Hepatocyte (in vitro differentiated cells): ENCODE measurements around the gene ADRA1B. TPM values are rescaled to one million over a fixed set of nuclear protein-coding genes. Genes with fewer than 3 reads are reported as not detected.
A peak's percentile ranks its signal among the peaks of the same experiment; 100 is the strongest.

Source experiments
- DNase-seq: peaks from one replicate; pipeline ENCODE4 v3.0.0-alpha.2; 2016; ENCODE audit warnings: low spot score
- H2AFZ ChIP-seq: fragments of 200-600 bp; sonication (generic); 2 replicates; pipeline ENCODE4 v1.6.0; 2016; ENCODE audit warnings: antibody characterized with exemption, mild to moderate bottlenecking
- H3K27ac ChIP-seq: fragments of 200-600 bp; sonication (generic); 2 replicates; pipeline ENCODE4 v1.5.1; 2016; ENCODE audit warnings: mild to moderate bottlenecking
- H3K27me3 ChIP-seq: fragments of 200-600 bp; sonication (generic); 2 replicates; pipeline ENCODE4 v1.6.1; 2016
- H3K36me3 ChIP-seq: fragments of 200-600 bp; sonication (generic); replicated peaks from 2 replicates; pipeline ENCODE4 v1.5.1; 2016; ENCODE audit warnings: low read depth; ENCODE audit not compliant: insufficient read depth
- H3K4me1 ChIP-seq: fragments of 200-600 bp; sonication (generic); 2 replicates; pipeline ENCODE4 v1.5.1; 2016; ENCODE audit warnings: mild to moderate bottlenecking, moderate library complexity; ENCODE audit not compliant: insufficient read depth
- H3K4me2 ChIP-seq: fragments of 200-600 bp; sonication (generic); 2 replicates; pipeline ENCODE4 v1.6.0; 2016
- H3K4me3 ChIP-seq: fragments of 200-600 bp; sonication (generic); 2 replicates; pipeline ENCODE4 v1.5.1; 2016; ENCODE audit warnings: mild to moderate bottlenecking
- H3K79me2 ChIP-seq: fragments of 200-600 bp; sonication (generic); 2 replicates; pipeline ENCODE4 v1.6.0; 2017; ENCODE audit warnings: mild to moderate bottlenecking
- H3K9me2 ChIP-seq: fragments of 200-600 bp; sonication (generic); replicated peaks from 2 replicates; pipeline ENCODE4 v1.6.0; 2017; ENCODE audit warnings: mild to moderate bottlenecking; ENCODE audit not compliant: insufficient read depth
- H3K9me3 ChIP-seq: fragments of 200-600 bp; sonication (generic); 2 replicates; pipeline ENCODE4 v1.5.1; 2016; ENCODE audit warnings: low read depth, mild to moderate bottlenecking
- H4K20me1 ChIP-seq: fragments of 200-600 bp; sonication (generic); 2 replicates; pipeline ENCODE4 v1.6.0; 2016; ENCODE audit warnings: mild to moderate bottlenecking; ENCODE audit not compliant: insufficient read depth, poor library complexity, severe bottlenecking
- CTCF ChIP-seq: fragments of 200-600 bp; sonication (generic); IDR thresholded peaks from 2 replicates; pipeline ENCODE4 v1.5.1; 2016; ENCODE audit warnings: antibody characterized with exemption, mild to moderate bottlenecking; ENCODE audit not compliant: poor library complexity
- EZH2 ChIP-seq: fragments of 200-600 bp; sonication (generic); IDR thresholded peaks from 2 replicates; pipeline ENCODE4 v1.6.1; 2016; ENCODE audit warnings: antibody characterized with exemption, mild to moderate bottlenecking, borderline replicate concordance
- EZH2phosphoT487 ChIP-seq: fragments of 200-600 bp; sonication (generic); IDR thresholded peaks from one replicate; pipeline ENCODE4 v1.6.1; 2018; ENCODE audit warnings: antibody characterized with exemption, mild to moderate bottlenecking, low read depth, moderate library complexity; ENCODE audit not compliant: unreplicated experiment, severe bottlenecking
- WGBS: methylation state at CpG from one replicate; pipeline ENCODE4 v1.1.6; 2016; ENCODE audit warnings: low lambda C conversion rate; ENCODE audit errors: missing lambda C conversion rate; 5-methylcytosine and 5-hydroxymethylcytosine counted together
- polyA plus RNA-seq: library from polyadenylated mRNA; unstranded; fragments of >200 nt; fragmentation: Nextera tagmentation; extraction: Ambion mirVana; gene quantifications from 2 replicates; pipeline ENCODE4 v1.2.1, GENCODE V29; 2016
- total RNA-seq: library from RNA; depleted of rRNA; stranded (reverse); fragments of >200 nt; gene quantifications from 2 replicates; pipeline ENCODE4 v1.2.3, GENCODE V29; 2014

ADRA1B gene
- total and polyA plus RNA-seq, 2 experiments from 2014 or later: 2.6 to 3.5 TPM

- H4K20me1 ChIP-seq: no peaks in the 10 kb centered on the region
- DNase-seq: no peak
- H3K4me2 ChIP-seq: no peak overlapping the region
- H3K27ac ChIP-seq: no peak overlapping the region
- peaks cover 22% of the 10 kb centered on the region for H3K27me3 ChIP-seq
- H3K36me3 ChIP-seq: no peaks in the 10 kb centered on the region
- H3K4me3 ChIP-seq: no peak overlapping the region
- H3K79me2 ChIP-seq: no peaks in the 10 kb centered on the region
- no peaks in the 10 kb centered on the region for H3K9me3 ChIP-seq
- WGBS: 76% methylated on average over 8 of the region's 8 CpGs
- TF ChIP-seq EZH2 (no peak), EZH2phosphoT487 (no peak), CTCF (no peak)
- peaks cover 4% of the 10 kb centered on the region for H3K4me1 ChIP-seq
- no peaks in the 10 kb centered on the region for H3K9me2 ChIP-seq
- H2AFZ ChIP-seq: no peak overlapping the region
These were observed 39.3 kb upstream of the ADRA1B start for GRCh38 chr5:159877016-159877415.

- H3K36me3 ChIP-seq: no peaks in the 10 kb centered on the region
- H3K27ac ChIP-seq: no peak overlapping the region
- peaks cover 28% of the 10 kb centered on the region for H3K27me3 ChIP-seq
- TF ChIP-seq EZH2phosphoT487 (no peak), EZH2 (no peak), CTCF (no peak)
- H3K79me2 ChIP-seq: no peaks in the 10 kb centered on the region
- peak overlapping the region; percentile 32 for H2AFZ ChIP-seq
- no peaks in the 10 kb centered on the region for H4K20me1 ChIP-seq
- no peak for DNase-seq
- WGBS: 71% methylated on average over 7 of the region's 7 CpGs
- H3K4me3 ChIP-seq: no peak overlapping the region
- no peaks in the 10 kb centered on the region for H3K9me2 ChIP-seq
- no peak overlapping the region for H3K4me2 ChIP-seq
- no peaks in the 10 kb centered on the region for H3K9me3 ChIP-seq
- peaks cover 4% of the 10 kb centered on the region for H3K4me1 ChIP-seq
These were observed 38.3 kb upstream of the ADRA1B start for GRCh38 chr5:159877894-159878448.

GRCh38 chr5:159878988-159879471, 37.3 kb upstream of the ADRA1B start:
- WGBS: 5% methylated on average over 11 of the region's 11 CpGs
- TF ChIP-seq EZH2: no peak
- TF ChIP-seq EZH2phosphoT487: peak; percentile 76
- Histone ChIP-seq H3K4me2 (peak overlapping the region; percentile 26), H3K27me3 (peaks cover 28% of the 10 kb centered on the region), H3K9me2 (no peaks in the 10 kb centered on the region), H4K20me1 (no peaks in the 10 kb centered on the region), H3K4me1 (peaks cover 4% of the 10 kb centered on the region), H2AFZ (no peak overlapping the region), H3K36me3 (no peaks in the 10 kb centered on the region), H3K27ac (no peak overlapping the region), H3K79me2 (no peaks in the 10 kb centered on the region), H3K9me3 (no peaks in the 10 kb centered on the region), H3K4me3 (no peak overlapping the region)
- peak; percentile 83 for DNase-seq

GRCh38 chr5:159880676-159881075, 35.6 kb upstream of the ADRA1B start:
- TF ChIP-seq EZH2phosphoT487 (no peak), EZH2 (no peak), CTCF (no peak)
- Histone ChIP-seq H3K4me2 (no peak overlapping the region), H2AFZ (no peak overlapping the region), H3K9me2 (no peaks in the 10 kb centered on the region), H3K4me3 (no peak overlapping the region), H3K27ac (no peak overlapping the region), H3K27me3 (peaks cover 28% of the 10 kb centered on the region), H3K79me2 (no peaks in the 10 kb centered on the region), H4K20me1 (no peaks in the 10 kb centered on the region), H3K9me3 (no peaks in the 10 kb centered on the region), H3K36me3 (no peaks in the 10 kb centered on the region), H3K4me1 (peaks cover 4% of the 10 kb centered on the region)
- no peak for DNase-seq
- WGBS: 87% methylated on average over 2 of the region's 2 CpGs
